Measurements from ENCODE around the gene TMEM154.

The TMEM154 gene

GRCh38 chr4:152679414-152680281, at the start of gene TMEM154:
Gene TMEM154 (minus strand): TSS chr4:152679997. CDS start chr4:152679933, 64 bp downstream.
- in situ Hi-C loops (cut with MboI; ENCODE audit: low sequenced_read_pairs) = no loop called here

GRCh38 chr4:152729466-152729865, 49.7 kb upstream of the TMEM154 start:
- in situ Hi-C loops (cut with MboI; ENCODE audit: low sequenced_read_pairs) = loop anchor here (10.0 kb wide), 1 partner anchor 225 kb away; no protein-coding TSS in a partner anchor

GRCh38 chr4:152728343-152728742, 48.5 kb upstream of the TMEM154 start:
- in situ Hi-C loops (cut with MboI; ENCODE audit: low sequenced_read_pairs) = loop anchor here (10.0 kb wide), 1 partner anchor 224 kb away; no protein-coding TSS in a partner anchor

GRCh38 chr4:152727784-152728183, 48.0 kb upstream of the TMEM154 start:
- in situ Hi-C loops (cut with MboI; ENCODE audit: low sequenced_read_pairs) = loop anchor here (10.0 kb wide), 1 partner anchor 223 kb away; no protein-coding TSS in a partner anchor

GRCh38 chr4:152724494-152724893, 44.7 kb upstream of the TMEM154 start:
- in situ Hi-C loops (cut with MboI; ENCODE audit: low sequenced_read_pairs) = loop anchor here (10.0 kb wide), 1 partner anchor 220 kb away; no protein-coding TSS in a partner anchor

GRCh38 chr4:152723236-152723635, 43.4 kb upstream of the TMEM154 start:
- in situ Hi-C loops (cut with MboI; ENCODE audit: low sequenced_read_pairs) = loop anchor here (10.0 kb wide), 1 partner anchor 218 kb away; no protein-coding TSS in a partner anchor

GRCh38 chr4:152719801-152720556, 40.2 kb upstream of the TMEM154 start:
- in situ Hi-C loops (cut with MboI; ENCODE audit: low sequenced_read_pairs) = loop anchor here (10.0 kb wide), 1 partner anchor 215 kb away; no protein-coding TSS in a partner anchor

GRCh38 chr4:152719291-152719690, 39.5 kb upstream of the TMEM154 start:
- in situ Hi-C loops (cut with MboI; ENCODE audit: low sequenced_read_pairs) = no loop called here

- in situ Hi-C loops (cut with MboI; ENCODE audit: low sequenced_read_pairs) = no loop called here
These were observed 35.3 kb upstream of the TMEM154 start for GRCh38 chr4:152715076-152715475.

- in situ Hi-C loops (cut with MboI; ENCODE audit: low sequenced_read_pairs) = no loop called here
These were observed 34.3 kb upstream of the TMEM154 start for GRCh38 chr4:152713951-152714705.

GRCh38 chr4:152709675-152710438, 30.1 kb upstream of the TMEM154 start:
- in situ Hi-C loops (cut with MboI; ENCODE audit: low sequenced_read_pairs) = no loop called here

GRCh38 chr4:152708796-152709195, 29.0 kb upstream of the TMEM154 start:
- in situ Hi-C loops (cut with MboI; ENCODE audit: low sequenced_read_pairs) = no loop called here

GRCh38 chr4:152708361-152708760, 28.6 kb upstream of the TMEM154 start:
- in situ Hi-C loops (cut with MboI; ENCODE audit: low sequenced_read_pairs) = no loop called here

- in situ Hi-C loops (cut with MboI; ENCODE audit: low sequenced_read_pairs) = no loop called here
These were observed 27.8 kb upstream of the TMEM154 start for GRCh38 chr4:152707632-152708031.

- in situ Hi-C loops (cut with MboI; ENCODE audit: low sequenced_read_pairs) = no loop called here
These were observed 26.1 kb upstream of the TMEM154 start for GRCh38 chr4:152705903-152706302.

GRCh38 chr4:152704788-152705187, 25.0 kb upstream of the TMEM154 start:
- in situ Hi-C loops (cut with MboI; ENCODE audit: low sequenced_read_pairs) = no loop called here

- in situ Hi-C loops (cut with MboI; ENCODE audit: low sequenced_read_pairs) = no loop called here
These were observed 20.4 kb upstream of the TMEM154 start for GRCh38 chr4:152700151-152700550.

GRCh38 chr4:152699313-152699712, 19.5 kb upstream of the TMEM154 start:
- in situ Hi-C loops (cut with MboI; ENCODE audit: low sequenced_read_pairs) = no loop called here

GRCh38 chr4:152698089-152698499, 18.3 kb upstream of the TMEM154 start:
- in situ Hi-C loops (cut with MboI; ENCODE audit: low sequenced_read_pairs) = no loop called here
